Choroid plexus epithelial cell (primary cell): ENCODE measurements around the gene COL4A1.

Experiments used
- DNase-seq: peaks from one replicate; pipeline ENCODE4 v3.0.0-alpha.2; 2010; ENCODE audit warnings: low read depth
- H3K4me3 ChIP-seq: 2 replicates; pipeline ENCODE4 v1.5.1; 2011; ENCODE audit warnings: low read depth, mild to moderate bottlenecking, control low read depth, low read length, moderate library complexity
- TF ChIP-seq, protein P1 (sequence below): conservative IDR thresholded peaks from 2 replicates; pipeline ENCODE4 v1.5.1; 2011; ENCODE audit warnings: low read depth, mild to moderate bottlenecking, control low read depth, inconsistent platforms, low read length, moderate library complexity

Gene COL4A1

DNA sequence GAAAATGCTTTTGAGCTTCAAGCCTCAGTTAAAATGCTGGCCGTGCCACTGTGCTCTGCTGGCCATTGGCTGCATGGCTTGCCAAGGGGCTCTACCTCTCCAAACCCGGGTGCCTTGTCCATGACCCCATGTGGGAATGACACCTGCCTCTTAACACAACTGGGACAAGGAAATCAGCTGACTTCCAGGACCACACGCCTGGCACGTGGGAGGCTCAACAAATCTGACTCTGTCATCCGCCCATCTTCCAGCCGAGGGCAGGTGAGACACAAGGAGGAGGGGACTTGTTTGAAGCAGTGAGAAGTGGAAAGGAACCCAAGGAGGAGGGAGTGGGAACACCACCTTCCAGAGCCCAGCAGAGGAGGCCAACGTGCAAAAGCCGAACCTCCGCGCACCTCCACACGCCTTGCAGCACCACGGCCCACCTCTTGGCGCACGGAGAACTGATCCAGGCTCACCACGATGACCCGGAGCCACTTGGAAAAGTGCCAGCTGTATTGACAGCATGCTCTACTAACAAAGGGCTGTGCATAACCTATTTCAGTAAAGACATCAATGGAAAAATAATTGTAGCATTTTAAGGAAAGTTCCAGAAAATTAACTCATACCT, 38.3 kb downstream of the COL4A1 start:
- H3K4me3 ChIP-seq: no peak overlapping the region
- DNase-seq: no peak
- TF ChIP-seq, protein P1, sequence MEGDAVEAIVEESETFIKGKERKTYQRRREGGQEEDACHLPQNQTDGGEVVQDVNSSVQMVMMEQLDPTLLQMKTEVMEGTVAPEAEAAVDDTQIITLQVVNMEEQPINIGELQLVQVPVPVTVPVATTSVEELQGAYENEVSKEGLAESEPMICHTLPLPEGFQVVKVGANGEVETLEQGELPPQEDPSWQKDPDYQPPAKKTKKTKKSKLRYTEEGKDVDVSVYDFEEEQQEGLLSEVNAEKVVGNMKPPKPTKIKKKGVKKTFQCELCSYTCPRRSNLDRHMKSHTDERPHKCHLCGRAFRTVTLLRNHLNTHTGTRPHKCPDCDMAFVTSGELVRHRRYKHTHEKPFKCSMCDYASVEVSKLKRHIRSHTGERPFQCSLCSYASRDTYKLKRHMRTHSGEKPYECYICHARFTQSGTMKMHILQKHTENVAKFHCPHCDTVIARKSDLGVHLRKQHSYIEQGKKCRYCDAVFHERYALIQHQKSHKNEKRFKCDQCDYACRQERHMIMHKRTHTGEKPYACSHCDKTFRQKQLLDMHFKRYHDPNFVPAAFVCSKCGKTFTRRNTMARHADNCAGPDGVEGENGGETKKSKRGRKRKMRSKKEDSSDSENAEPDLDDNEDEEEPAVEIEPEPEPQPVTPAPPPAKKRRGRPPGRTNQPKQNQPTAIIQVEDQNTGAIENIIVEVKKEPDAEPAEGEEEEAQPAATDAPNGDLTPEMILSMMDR: no peak

DNA sequence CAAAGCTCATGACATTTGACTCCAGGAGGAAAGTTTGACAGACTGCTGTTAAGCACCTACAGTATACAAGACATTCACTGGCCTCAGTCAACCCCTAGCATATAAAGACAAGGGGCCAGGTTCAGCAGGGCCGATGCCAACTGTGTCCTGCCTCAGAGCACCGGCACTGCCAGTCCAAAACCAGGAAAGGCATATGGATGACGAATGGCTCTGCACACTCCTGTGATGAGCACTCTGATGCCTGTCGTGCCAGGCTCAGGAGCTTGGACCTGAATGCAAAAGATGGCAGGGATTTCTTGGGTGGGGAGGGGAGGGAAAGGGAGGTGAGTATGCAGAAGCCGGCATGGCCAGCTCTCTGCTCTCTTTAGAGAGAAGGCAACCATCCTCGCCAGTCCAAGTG, 38.9 kb downstream of the COL4A1 start:
- TF ChIP-seq, protein P1: no peak
- H3K4me3 ChIP-seq: no peak overlapping the region
- DNase-seq: no peak

GRCh38 chr13:110266983-110267382, 40.0 kb downstream of the COL4A1 start:
- no peak overlapping the region for H3K4me3 ChIP-seq
- TF ChIP-seq, protein P1: no peak
- no peak for DNase-seq

- TF ChIP-seq, protein P1: no peak
- DNase-seq: no peak
- no peak overlapping the region for H3K4me3 ChIP-seq
Measured at GRCh38 chr13:110266431-110266809, 40.5 kb downstream of the COL4A1 start.

GRCh38 chr13:110265682-110266430, 41.1 kb downstream of the COL4A1 start:
- no peak overlapping the region for H3K4me3 ChIP-seq
- TF ChIP-seq, protein P1: no peak
- no peak for DNase-seq

GRCh38 chr13:110265341-110265681, 41.6 kb downstream of the COL4A1 start:
- no peak for DNase-seq
- TF ChIP-seq, protein P1: no peak
- H3K4me3 ChIP-seq: no peak overlapping the region

GRCh38 chr13:110264685-110265275, 42.2 kb downstream of the COL4A1 start:
- no peak for DNase-seq
- TF ChIP-seq, protein P1: no peak
- H3K4me3 ChIP-seq: no peak overlapping the region
